ENCODE measurements around the gene KIRREL2. TPM values are rescaled to one million over a fixed set of nuclear protein-coding genes. Genes with fewer than 3 reads are reported as not detected.
"Not testable (repeated sequence)": the region's sequence is repeated elsewhere in the genome, so short reads cannot be mapped to it uniquely, and the experiment has no call there.

KIRREL2 gene
- total RNA-seq, 1 experiment from 2014 or later = 0.15 TPM

DNA sequence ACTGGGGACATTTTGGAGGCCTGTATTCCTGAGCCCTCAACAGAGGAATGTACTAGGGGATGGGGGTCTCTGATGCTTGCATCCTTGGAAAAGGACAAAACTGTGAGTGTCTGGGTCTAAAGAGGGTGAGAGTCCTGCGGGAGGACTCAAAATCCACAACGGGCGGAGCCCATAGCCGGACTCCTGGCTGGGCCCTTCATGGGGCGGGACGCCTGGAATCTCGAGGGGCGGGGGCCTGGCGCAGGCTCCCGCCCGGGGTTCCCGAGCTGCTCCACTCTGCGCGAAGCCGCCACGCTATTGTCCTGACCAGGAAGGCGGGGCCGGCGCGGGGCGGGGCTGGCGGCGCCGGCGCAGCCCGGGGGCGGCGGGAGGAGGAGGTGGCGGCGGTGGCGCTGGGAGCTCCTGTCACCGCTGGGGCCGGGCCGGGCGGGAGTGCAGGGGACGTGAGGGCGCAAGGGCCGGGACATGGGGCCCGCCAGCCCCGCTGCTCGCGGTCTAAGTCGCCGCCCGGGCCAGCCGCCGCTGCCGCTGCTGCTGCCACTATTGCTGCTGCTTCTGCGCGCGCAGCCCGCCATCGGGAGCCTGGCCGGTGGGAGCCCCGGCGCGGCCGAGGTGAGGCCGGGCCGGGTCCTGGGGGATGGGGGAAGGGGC, 11.6 kb downstream of the KIRREL2 start, which contains the start of gene APLP1:
TSS of gene APLP1 (plus strand) at position 403 of the 651 bp plus-strand sequence. CDS start at position 466, 63 bp downstream.
- Histone ChIP-seq H3K36me3 (ENCODE audit: insufficient read depth, low read length, poor library complexity, severe bottlenecking) (no peaks in the 10 kb centered on the region), H3K4me3 (ENCODE audit: low read depth, low read length, poor library complexity, severe bottlenecking) (peak within 1 kb of the TSS; percentile 52), H3K9me3 (ENCODE audit: low read depth, low read length, poor library complexity, severe bottlenecking) (no peaks in the 10 kb centered on the region), H3K4me1 (ENCODE audit: insufficient read depth, low read length, poor library complexity, severe bottlenecking) (peaks cover 11% of the 10 kb centered on the region), H3K27ac (ENCODE audit: low read depth, low read length, poor library complexity, severe bottlenecking) (peak within 1 kb of the TSS; percentile 6), H3K27me3 (replicated peaks; ENCODE audit: insufficient read depth, low read depth, low read length, poor library complexity) (no peaks in the 10 kb centered on the region)
- TF ChIP-seq, protein P1, sequence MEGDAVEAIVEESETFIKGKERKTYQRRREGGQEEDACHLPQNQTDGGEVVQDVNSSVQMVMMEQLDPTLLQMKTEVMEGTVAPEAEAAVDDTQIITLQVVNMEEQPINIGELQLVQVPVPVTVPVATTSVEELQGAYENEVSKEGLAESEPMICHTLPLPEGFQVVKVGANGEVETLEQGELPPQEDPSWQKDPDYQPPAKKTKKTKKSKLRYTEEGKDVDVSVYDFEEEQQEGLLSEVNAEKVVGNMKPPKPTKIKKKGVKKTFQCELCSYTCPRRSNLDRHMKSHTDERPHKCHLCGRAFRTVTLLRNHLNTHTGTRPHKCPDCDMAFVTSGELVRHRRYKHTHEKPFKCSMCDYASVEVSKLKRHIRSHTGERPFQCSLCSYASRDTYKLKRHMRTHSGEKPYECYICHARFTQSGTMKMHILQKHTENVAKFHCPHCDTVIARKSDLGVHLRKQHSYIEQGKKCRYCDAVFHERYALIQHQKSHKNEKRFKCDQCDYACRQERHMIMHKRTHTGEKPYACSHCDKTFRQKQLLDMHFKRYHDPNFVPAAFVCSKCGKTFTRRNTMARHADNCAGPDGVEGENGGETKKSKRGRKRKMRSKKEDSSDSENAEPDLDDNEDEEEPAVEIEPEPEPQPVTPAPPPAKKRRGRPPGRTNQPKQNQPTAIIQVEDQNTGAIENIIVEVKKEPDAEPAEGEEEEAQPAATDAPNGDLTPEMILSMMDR (conservative IDR thresholded peaks at IDR 0.05; ENCODE audit: low read depth, low read length) = no peak
- TF ChIP-seq EZH2 (IDR thresholded peaks at IDR 0.05; ENCODE audit: borderline replicate concordance, low read depth, low read length, poor library complexity, severe bottlenecking) = no peak
- BruUV-seq (replicated peaks) = no TSS peak
- peak; percentile 68 for DNase-seq (ENCODE audit: low spot score)
- CTCF ChIA-PET = no interaction called here
- intact Hi-C loops (cut with micrococcal nuclease; ENCODE audit: unreplicated experiment) = no loop called here
- POLR2A ChIA-PET (ENCODE audit: low non-redundant PET) = no interaction called here

DNA sequence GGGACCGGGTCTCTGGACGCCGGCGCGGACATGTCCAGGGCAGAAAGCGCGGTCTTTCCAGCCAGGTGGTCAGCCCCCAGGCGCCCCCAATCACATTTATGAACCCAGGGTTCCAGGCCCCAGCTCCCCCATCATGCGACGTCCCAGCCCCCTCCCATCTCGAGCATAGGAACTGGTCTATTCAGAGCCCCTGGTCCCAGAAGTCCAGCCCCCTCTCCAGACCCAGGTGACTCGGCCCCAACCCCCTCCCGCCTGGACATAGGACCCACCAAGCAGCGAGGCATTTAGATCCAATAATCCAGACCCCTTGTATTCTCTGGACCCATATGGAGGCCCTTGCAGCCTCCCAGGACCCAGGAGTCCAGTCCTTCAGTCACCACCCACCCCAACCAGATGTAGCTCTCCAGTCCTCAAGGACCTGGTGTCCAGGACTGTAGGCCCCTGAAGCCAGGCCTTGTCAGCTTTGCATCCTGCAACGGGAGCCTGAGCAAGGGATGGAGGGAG, 12.2 kb downstream of the KIRREL2 start:
- Histone ChIP-seq H3K4me3 (ENCODE audit: low read depth, low read length, poor library complexity, severe bottlenecking) (peak overlapping the region; percentile 52), H3K27ac (ENCODE audit: low read depth, low read length, poor library complexity, severe bottlenecking) (no peak overlapping the region), H3K9me3 (ENCODE audit: low read depth, low read length, poor library complexity, severe bottlenecking) (no peaks in the 10 kb centered on the region), H3K27me3 (replicated peaks; ENCODE audit: insufficient read depth, low read depth, low read length, poor library complexity) (no peaks in the 10 kb centered on the region), H3K4me1 (ENCODE audit: insufficient read depth, low read length, poor library complexity, severe bottlenecking) (peaks cover 11% of the 10 kb centered on the region), H3K36me3 (ENCODE audit: insufficient read depth, low read length, poor library complexity, severe bottlenecking) (no peaks in the 10 kb centered on the region)
- no peak for DNase-seq (ENCODE audit: low spot score)
- ChIA-PET POLR2A (ENCODE audit: low non-redundant PET) (no interaction called here), CTCF (interaction anchor here (0.6 kb wide), 1 partner anchor 48 kb away, joined by 3 read pairs; no protein-coding TSS in a partner anchor)
- intact Hi-C loops (cut with micrococcal nuclease; ENCODE audit: unreplicated experiment) = no loop called here
- no TSS peak for BruUV-seq (replicated peaks)
- TF ChIP-seq, protein P1 (conservative IDR thresholded peaks at IDR 0.05; ENCODE audit: low read depth, low read length) = no peak
- no peak for TF ChIP-seq EZH2 (IDR thresholded peaks at IDR 0.05; ENCODE audit: borderline replicate concordance, low read depth, low read length, poor library complexity, severe bottlenecking)

DNA sequence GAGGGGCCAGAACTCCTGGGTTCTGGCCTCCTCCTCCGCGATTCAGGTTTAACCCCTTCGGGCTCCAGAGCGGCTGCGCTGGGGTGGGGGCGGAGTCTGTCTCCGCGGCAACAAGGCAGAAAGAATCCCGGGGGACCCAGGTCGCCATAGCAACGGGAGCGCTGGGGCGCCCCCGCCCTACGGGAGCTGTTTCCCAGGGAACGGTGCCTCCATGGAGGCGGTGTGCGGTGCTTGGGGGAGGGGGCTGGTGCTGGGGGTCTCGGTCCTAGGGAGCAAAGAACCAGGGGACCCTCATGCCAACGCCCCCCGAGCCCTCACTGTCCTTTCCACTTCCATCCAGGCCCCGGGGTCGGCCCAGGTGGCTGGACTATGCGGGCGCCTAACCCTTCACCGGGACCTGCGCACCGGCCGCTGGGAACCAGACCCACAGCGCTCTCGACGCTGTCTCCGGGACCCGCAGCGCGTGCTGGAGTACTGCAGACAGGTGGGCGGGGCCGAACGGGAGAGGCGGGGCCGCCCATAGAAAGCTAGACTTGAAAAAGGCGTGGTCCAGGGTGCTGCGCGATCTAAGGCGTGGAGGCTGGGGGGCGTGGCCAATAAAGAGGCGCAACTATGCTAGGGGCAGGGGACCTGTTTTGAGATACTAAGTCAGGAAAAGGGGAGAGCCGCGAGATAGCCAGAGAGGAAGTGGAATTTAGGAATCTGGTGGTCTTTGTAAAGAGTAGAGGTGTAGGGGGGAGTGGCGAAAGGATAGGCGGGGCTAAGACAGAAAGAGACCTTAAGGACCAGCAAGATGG, 12.8 kb downstream of the KIRREL2 start:
- Histone ChIP-seq H3K36me3 (ENCODE audit: insufficient read depth, low read length, poor library complexity, severe bottlenecking) (no peaks in the 10 kb centered on the region), H3K4me1 (ENCODE audit: insufficient read depth, low read length, poor library complexity, severe bottlenecking) (peaks cover 11% of the 10 kb centered on the region), H3K27ac (ENCODE audit: low read depth, low read length, poor library complexity, severe bottlenecking) (peak overlapping the region; percentile 6), H3K4me3 (ENCODE audit: low read depth, low read length, poor library complexity, severe bottlenecking) (peak overlapping the region; percentile 52), H3K27me3 (replicated peaks; ENCODE audit: insufficient read depth, low read depth, low read length, poor library complexity) (no peaks in the 10 kb centered on the region), H3K9me3 (ENCODE audit: low read depth, low read length, poor library complexity, severe bottlenecking) (no peaks in the 10 kb centered on the region)
- BruUV-seq (replicated peaks) = no TSS peak
- intact Hi-C loops (cut with micrococcal nuclease; ENCODE audit: unreplicated experiment) = no loop called here
- DNase-seq (ENCODE audit: low spot score) = peak; percentile 97
- ChIA-PET CTCF (interaction anchor here (0.6 kb wide), 1 partner anchor 49 kb away, joined by 3 read pairs; no protein-coding TSS in a partner anchor), POLR2A (ENCODE audit: low non-redundant PET) (no interaction called here)
- TF ChIP-seq, protein P1 (conservative IDR thresholded peaks at IDR 0.05; ENCODE audit: low read depth, low read length) = no peak
- no peak for TF ChIP-seq EZH2 (IDR thresholded peaks at IDR 0.05; ENCODE audit: borderline replicate concordance, low read depth, low read length, poor library complexity, severe bottlenecking)

DNA sequence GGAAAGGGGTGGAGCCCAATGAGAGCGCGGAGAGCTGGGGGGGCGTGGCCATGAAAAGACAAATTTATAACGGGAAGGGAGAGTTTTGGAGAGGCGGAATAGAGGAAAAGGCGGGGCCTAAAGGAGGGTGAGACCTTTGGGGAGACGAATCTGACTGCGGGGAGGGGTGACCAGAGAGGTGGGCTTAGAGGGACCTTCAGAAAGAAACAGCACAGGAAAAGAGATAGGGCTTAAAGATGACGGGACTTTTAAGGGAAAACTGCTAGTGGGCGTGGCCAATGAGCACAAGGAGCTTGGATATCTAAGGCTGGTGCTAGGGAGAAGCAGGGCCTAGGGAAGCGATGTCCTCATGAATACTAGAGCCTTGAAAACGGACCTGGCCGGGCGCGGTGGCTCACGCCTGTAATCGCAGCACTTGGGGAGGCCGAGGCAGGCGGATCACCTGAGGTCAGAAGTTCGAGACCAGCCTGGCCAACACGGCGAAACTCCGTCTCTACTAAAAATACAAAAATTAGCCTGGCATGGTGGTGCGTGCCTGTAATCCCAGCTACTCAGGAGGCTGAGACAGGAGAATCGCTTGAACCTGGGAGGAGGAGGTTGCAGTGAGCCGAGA, 13.5 kb downstream of the KIRREL2 start:
- H3K9me3 ChIP-seq (ENCODE audit: low read depth, low read length, poor library complexity, severe bottlenecking); BruUV-seq (replicated peaks); H3K36me3 ChIP-seq (ENCODE audit: insufficient read depth, low read length, poor library complexity, severe bottlenecking); H3K27me3 ChIP-seq (replicated peaks; ENCODE audit: insufficient read depth, low read depth, low read length, poor library complexity); CTCF ChIA-PET; intact Hi-C loops (cut with micrococcal nuclease; ENCODE audit: unreplicated experiment): not testable (repeated sequence)
- POLR2A ChIA-PET (ENCODE audit: low non-redundant PET) = interaction anchor here (0.5 kb wide), 1 partner anchor 60 kb away, joined by 10 read pairs; no protein-coding TSS in a partner anchor
- Histone ChIP-seq H3K27ac (ENCODE audit: low read depth, low read length, poor library complexity, severe bottlenecking) (peak overlapping the region; percentile 6), H3K4me1 (ENCODE audit: insufficient read depth, low read length, poor library complexity, severe bottlenecking) (peaks cover 11% of the 10 kb centered on the region), H3K4me3 (ENCODE audit: low read depth, low read length, poor library complexity, severe bottlenecking) (peak overlapping the region; percentile 52)
- DNase-seq (ENCODE audit: low spot score) = peak; percentile 94
